GM18499 (cell line): ENCODE measurements around the gene SMR3B.

ENCODE experiments used
- ATAC-seq: cut with Tn5 transposase; IDR thresholded peaks from one replicate; pipeline ENCODE4 v1.9.1; 2021; ENCODE audit warnings: moderate number of reproducible peaks; ENCODE audit not compliant: insufficient read depth, unreplicated experiment

The SMR3B gene

GRCh38 chr4:70382691-70383181, at the start of gene SMR3B:
SMR3B (plus strand) TSS chr4:70383131; CDS start chr4:70384511, 1,380 bp downstream.
- no peak for ATAC-seq

GRCh38 chr4:70334681-70335080, 48.2 kb upstream of the SMR3B start, which contains the start of gene CABS1:
CABS1 (plus strand) TSS chr4:70334981; CDS start chr4:70335040, 59 bp downstream.
- ATAC-seq: no peak

- ATAC-seq: no peak
Measured at GRCh38 chr4:70336043-70336442, 46.9 kb upstream of the SMR3B start.

GRCh38 chr4:70337886-70338420, 45.0 kb upstream of the SMR3B start:
- ATAC-seq: no peak

- no peak for ATAC-seq
Measured at GRCh38 chr4:70356185-70356584, 26.7 kb upstream of the SMR3B start.

- ATAC-seq: no peak
Measured at GRCh38 chr4:70359115-70359661, 23.7 kb upstream of the SMR3B start.

- no peak for ATAC-seq
Measured at GRCh38 chr4:70360460-70360859, 22.5 kb upstream of the SMR3B start, which contains the start of gene SMR3A. SMR3A (plus strand) TSS chr4:70360760; CDS start chr4:70362116, 1,356 bp downstream.

GRCh38 chr4:70364002-70364401, 18.9 kb upstream of the SMR3B start:
- no peak for ATAC-seq

GRCh38 chr4:70365479-70365878, 17.5 kb upstream of the SMR3B start:
- no peak for ATAC-seq

GRCh38 chr4:70367813-70368212, 15.1 kb upstream of the SMR3B start:
- no peak for ATAC-seq

- no peak for ATAC-seq
Measured at GRCh38 chr4:70371987-70372386, 10.9 kb upstream of the SMR3B start.

- ATAC-seq: no peak
Measured at GRCh38 chr4:70372760-70373159, 10.2 kb upstream of the SMR3B start.

- ATAC-seq: no peak
Measured at GRCh38 chr4:70380578-70380977, 2.4 kb upstream of the SMR3B start.

GRCh38 chr4:70392057-70392776, 9.3 kb downstream of the SMR3B start:
- peak; percentile 47 for ATAC-seq

- no peak for ATAC-seq
Measured at GRCh38 chr4:70397580-70397979, 14.6 kb downstream of the SMR3B start, which contains the start of gene OPRPN. OPRPN (plus strand) TSS chr4:70397940; CDS start chr4:70399286, 1,346 bp downstream.

GRCh38 chr4:70399319-70399718, 16.4 kb downstream of the SMR3B start:
- no peak for ATAC-seq

GRCh38 chr4:70402762-70403161, 19.8 kb downstream of the SMR3B start:
- peak; percentile 36 for ATAC-seq

GRCh38 chr4:70405765-70406164, 22.8 kb downstream of the SMR3B start:
- ATAC-seq: no peak

GRCh38 chr4:70425306-70425705, 42.4 kb downstream of the SMR3B start:
- no peak for ATAC-seq

GRCh38 chr4:70426789-70427188, 43.9 kb downstream of the SMR3B start:
- no peak for ATAC-seq

GRCh38 chr4:70437197-70437596, 54.3 kb downstream of the SMR3B start:
- ATAC-seq: no peak
